DOHH2 (cell line): ENCODE results near the gene TRERF1.

ENCODE experiments used
- H3F3A ChIP-seq: fragments of 200-600 bp; sonication (generic), shearing (Covaris generic); 2 replicates; pipeline ENCODE4 v1.6.0; 2016; ENCODE audit warnings: antibody characterized with exemption, mild to moderate bottlenecking; ENCODE audit not compliant: control insufficient read depth, insufficient read depth
- H3K27ac ChIP-seq: fragments of 200-600 bp; sonication (generic); 2 replicates; pipeline ENCODE4 v1.5.1; 2014; ENCODE audit warnings: low read depth, mild to moderate bottlenecking, low read length, moderate library complexity
- H3K27me3 ChIP-seq: fragments of 200-600 bp; sonication (generic); 2 replicates; pipeline ENCODE4 v1.6.1; 2014; ENCODE audit warnings: mild to moderate bottlenecking, low read length, mixed read lengths; ENCODE audit not compliant: control insufficient read depth
- H3K36me3 ChIP-seq: fragments of 200-600 bp; sonication (generic); 2 replicates; pipeline ENCODE4 v1.6.1; 2014; ENCODE audit warnings: mild to moderate bottlenecking, low read length, moderate library complexity, mixed read lengths; ENCODE audit not compliant: control insufficient read depth
- H3K4me1 ChIP-seq: fragments of 200-600 bp; sonication (generic); 2 replicates; pipeline ENCODE4 v1.6.1; 2014; ENCODE audit warnings: mild to moderate bottlenecking, low read length, mixed read lengths; ENCODE audit not compliant: control insufficient read depth
- H3K4me2 ChIP-seq: fragments of 200-600 bp; sonication (generic); 2 replicates; pipeline ENCODE4 v1.6.0; 2014; ENCODE audit warnings: mild to moderate bottlenecking, low read length, moderate library complexity
- H3K4me3 ChIP-seq: fragments of 200-600 bp; sonication (generic); 2 replicates; pipeline ENCODE4 v1.5.1; 2014; ENCODE audit warnings: mild to moderate bottlenecking, low read length, mixed read lengths
- H3K79me2 ChIP-seq: fragments of 200-600 bp; sonication (generic); 2 replicates; pipeline ENCODE4 v1.6.1; 2014; ENCODE audit warnings: mild to moderate bottlenecking, low read length, mixed read lengths; ENCODE audit not compliant: control insufficient read depth
- H3K9me2 ChIP-seq: fragments of 200-600 bp; sonication (generic); replicated peaks from 2 replicates; pipeline ENCODE4 v1.6.1; 2014; ENCODE audit warnings: mild to moderate bottlenecking, low read length, mixed read lengths; ENCODE audit not compliant: control insufficient read depth
- H3K9me3 ChIP-seq: fragments of 200-600 bp; sonication (generic); 2 replicates; pipeline ENCODE4 v1.6.1; 2014; ENCODE audit warnings: antibody characterized with exemption, low read length, mixed read lengths; ENCODE audit not compliant: control insufficient read depth, insufficient read depth
- H4K20me1 ChIP-seq: fragments of 200-600 bp; sonication (generic); 2 replicates; pipeline ENCODE4 v1.6.0; 2014; ENCODE audit warnings: low read depth, mild to moderate bottlenecking, antibody characterized with exemption, low read length, moderate library complexity; ENCODE audit not compliant: control insufficient read depth, insufficient read depth
- EZH2phosphoT487 ChIP-seq: fragments of 200-600 bp; sonication (generic); IDR thresholded peaks from 2 replicates; pipeline ENCODE4 v1.6.1; 2017; ENCODE audit warnings: borderline replicate concordance, mild to moderate bottlenecking, antibody characterized with exemption, low read length, moderate library complexity, mixed read lengths
- TF ChIP-seq, protein P1 (sequence below): fragments of 200-600 bp; sonication (generic); IDR thresholded peaks from one replicate; pipeline ENCODE4 v1.5.1; 2014; ENCODE audit warnings: antibody characterized with exemption, mild to moderate bottlenecking, low read depth, low read length; ENCODE audit not compliant: poor library complexity, severe bottlenecking

TRERF1 gene

DNA sequence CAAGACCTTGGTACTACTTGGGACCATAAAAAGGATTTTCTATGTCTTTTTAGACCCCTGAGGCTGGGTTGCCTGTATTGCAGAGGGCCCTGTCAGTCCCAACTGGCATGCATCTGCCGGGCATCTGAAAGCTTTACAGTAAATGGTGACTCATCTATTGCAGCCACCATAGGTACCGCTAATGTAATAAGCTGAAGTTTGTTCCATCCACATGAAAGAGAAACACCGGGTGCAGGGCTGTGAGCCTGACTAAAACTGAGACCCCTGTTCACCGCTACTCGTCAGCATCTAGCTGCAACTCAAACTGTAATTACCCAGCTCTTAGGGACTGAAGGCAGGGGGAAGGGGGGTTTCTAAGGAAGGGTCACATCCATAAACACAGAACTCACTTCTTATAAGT is 49.5 kb downstream of the TRERF1 start:
- no peak overlapping the region for H3K4me3 ChIP-seq
- H3K27me3 ChIP-seq: no peaks in the 10 kb centered on the region
- H3K36me3 ChIP-seq: peaks cover 3% of the 10 kb centered on the region; the same call in 1 of the 2 replicates
- H3K27ac ChIP-seq: no peak overlapping the region
- no peaks in the 10 kb centered on the region for H3K9me3 ChIP-seq
- TF ChIP-seq EZH2phosphoT487: no peak
- TF ChIP-seq, protein P1, sequence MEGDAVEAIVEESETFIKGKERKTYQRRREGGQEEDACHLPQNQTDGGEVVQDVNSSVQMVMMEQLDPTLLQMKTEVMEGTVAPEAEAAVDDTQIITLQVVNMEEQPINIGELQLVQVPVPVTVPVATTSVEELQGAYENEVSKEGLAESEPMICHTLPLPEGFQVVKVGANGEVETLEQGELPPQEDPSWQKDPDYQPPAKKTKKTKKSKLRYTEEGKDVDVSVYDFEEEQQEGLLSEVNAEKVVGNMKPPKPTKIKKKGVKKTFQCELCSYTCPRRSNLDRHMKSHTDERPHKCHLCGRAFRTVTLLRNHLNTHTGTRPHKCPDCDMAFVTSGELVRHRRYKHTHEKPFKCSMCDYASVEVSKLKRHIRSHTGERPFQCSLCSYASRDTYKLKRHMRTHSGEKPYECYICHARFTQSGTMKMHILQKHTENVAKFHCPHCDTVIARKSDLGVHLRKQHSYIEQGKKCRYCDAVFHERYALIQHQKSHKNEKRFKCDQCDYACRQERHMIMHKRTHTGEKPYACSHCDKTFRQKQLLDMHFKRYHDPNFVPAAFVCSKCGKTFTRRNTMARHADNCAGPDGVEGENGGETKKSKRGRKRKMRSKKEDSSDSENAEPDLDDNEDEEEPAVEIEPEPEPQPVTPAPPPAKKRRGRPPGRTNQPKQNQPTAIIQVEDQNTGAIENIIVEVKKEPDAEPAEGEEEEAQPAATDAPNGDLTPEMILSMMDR: no peak
- H3K4me2 ChIP-seq: no peak overlapping the region
- no peaks in the 10 kb centered on the region for H3F3A ChIP-seq
- no peaks in the 10 kb centered on the region for H3K4me1 ChIP-seq
- peaks cover 6% of the 10 kb centered on the region; the same call in 1 of the 2 replicates for H4K20me1 ChIP-seq
- H3K9me2 ChIP-seq: no peaks in the 10 kb centered on the region
- peaks cover 95% of the 10 kb centered on the region for H3K79me2 ChIP-seq

DNA sequence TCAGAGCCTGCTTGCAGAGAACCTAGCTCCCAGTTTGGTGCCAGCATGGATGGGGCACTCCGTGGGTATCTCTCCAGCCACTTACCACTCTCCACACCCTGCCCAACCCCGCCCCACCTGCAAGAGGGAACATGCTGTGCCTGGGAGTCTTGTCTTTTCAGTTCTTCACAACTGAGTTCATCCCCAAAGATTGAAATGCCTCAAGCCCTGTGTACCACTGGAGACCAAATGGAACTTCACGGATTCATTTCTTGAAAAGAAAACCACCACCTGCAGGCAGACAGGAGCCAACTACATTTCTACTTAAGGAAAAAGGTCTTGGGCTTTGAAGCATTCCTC is 50.1 kb downstream of the TRERF1 start:
- no peaks in the 10 kb centered on the region for H3F3A ChIP-seq
- H3K9me2 ChIP-seq: no peaks in the 10 kb centered on the region
- H4K20me1 ChIP-seq: peaks cover 4% of the 10 kb centered on the region; the same call in 1 of the 2 replicates
- peaks cover 3% of the 10 kb centered on the region; the same call in 1 of the 2 replicates for H3K36me3 ChIP-seq
- H3K4me1 ChIP-seq: peaks cover 4% of the 10 kb centered on the region; the same call in 1 of the 2 replicates
- no peaks in the 10 kb centered on the region for H3K27me3 ChIP-seq
- no peaks in the 10 kb centered on the region for H3K9me3 ChIP-seq
- peaks cover 95% of the 10 kb centered on the region for H3K79me2 ChIP-seq
- TF ChIP-seq, protein P1: no peak
- TF ChIP-seq EZH2phosphoT487: no peak
- no peak overlapping the region for H3K4me3 ChIP-seq
- no peak overlapping the region for H3K4me2 ChIP-seq
- no peak overlapping the region for H3K27ac ChIP-seq

DNA sequence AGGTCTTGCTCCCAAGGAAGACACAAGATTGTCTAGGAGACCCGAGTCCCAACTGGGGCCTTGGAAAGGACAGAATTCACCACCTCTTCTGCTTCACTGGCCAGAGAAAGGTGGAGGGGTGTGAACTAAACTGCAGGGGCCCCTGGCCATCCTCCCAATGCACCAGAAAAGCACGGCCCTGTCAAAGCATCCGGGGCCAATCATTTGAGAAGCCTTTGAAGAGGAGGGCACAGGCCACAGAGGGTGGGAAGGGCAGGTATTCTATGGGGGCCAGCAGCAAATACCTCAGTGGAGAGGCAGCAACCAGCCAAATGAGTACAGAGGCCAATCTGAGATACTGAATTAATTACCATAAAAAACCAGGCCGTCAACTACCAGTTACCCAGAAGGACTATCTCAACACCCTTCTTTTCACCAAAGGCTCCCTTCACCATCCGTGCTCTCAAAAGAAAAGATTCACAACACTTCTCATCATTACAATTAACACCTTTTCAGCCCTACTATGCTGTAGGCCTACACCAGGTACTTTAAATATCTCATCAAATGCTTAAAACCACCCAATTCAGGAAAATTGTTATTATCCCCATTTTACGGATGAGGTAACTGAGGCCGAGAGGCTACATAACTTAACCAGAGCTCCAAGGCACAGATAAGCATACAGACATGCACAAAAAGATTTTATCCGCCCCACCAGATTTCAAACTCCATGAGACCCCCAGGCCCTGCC is 50.7 kb downstream of the TRERF1 start:
- Histone ChIP-seq H3K27ac (no peak overlapping the region), H3K4me3 (no peak overlapping the region), H3K4me2 (no peak overlapping the region), H3K36me3 (peaks cover 3% of the 10 kb centered on the region; the same call in 1 of the 2 replicates), H3K4me1 (peaks cover 4% of the 10 kb centered on the region; the same call in 1 of the 2 replicates), H3K27me3 (no peaks in the 10 kb centered on the region), H4K20me1 (peaks cover 3% of the 10 kb centered on the region; the same call in 1 of the 2 replicates), H3K9me3 (no peaks in the 10 kb centered on the region), H3F3A (no peaks in the 10 kb centered on the region), H3K9me2 (no peaks in the 10 kb centered on the region), H3K79me2 (peaks cover 94% of the 10 kb centered on the region)
- TF ChIP-seq, protein P1: no peak
- TF ChIP-seq EZH2phosphoT487: no peak
